Body of pancreas (tissue), 4 donors: ENCODE results near the gene PKNOX2.

Experiments used
- CTCF ChIP-seq, 7 experiments: fragments of 450-650 bp in 4 of 7; fragments of 200-600 bp in 3 of 7; sonication (generic) in 3 of 7; IDR thresholded peaks; one replicate each; pipeline ENCODE4 v1.5.1; 2016 to 2019; ENCODE audit warnings: antibody characterized with exemption in 7 of 7
- POLR2A ChIP-seq, 3 donors: fragments of 450-650 bp; IDR thresholded peaks; one replicate each; pipeline ENCODE4 v1.6.1; 2016; ENCODE audit warnings: antibody characterized with exemption in 3 of 3, mild to moderate bottlenecking in 2 of 3

GRCh38 chr11:125168918-125169456, 4.4 kb downstream of the PKNOX2 start:
- TF ChIP-seq CTCF (IDR thresholded peaks at IDR 0.05): no peak
- peak in 1 of 3 donors; percentile 11 for TF ChIP-seq POLR2A (IDR thresholded peaks at IDR 0.05)
